ENCODE data around the gene TENT5D.
"Not testable (repeated sequence)": the region's sequence is repeated elsewhere in the genome, so short reads cannot be mapped to it uniquely, and the experiment has no call there.

The TENT5D gene

GRCh38 chrX:80431505-80431832, 11.2 kb downstream of the TENT5D start:
- Histone ChIP-seq H3K36me3 (ENCODE audit: low read length) (no peaks in the 10 kb centered on the region), H3K4me3 (ENCODE audit: insufficient read depth, low read length, poor library complexity, severe bottlenecking) (no peak overlapping the region)
- TF ChIP-seq EZH2phosphoT487 (conservative IDR thresholded peaks at IDR 0.05; ENCODE audit: low read length) (no peak), CTCF (IDR thresholded peaks at IDR 0.05; ENCODE audit: insufficient read depth, low read length, poor library complexity, severe bottlenecking) (no peak)

GRCh38 chrX:80432441-80432840, 12.2 kb downstream of the TENT5D start:
- Histone ChIP-seq H3K4me2 (ENCODE audit: low read depth, low read length, poor library complexity, severe bottlenecking) (no peak overlapping the region), H3K9me3 (ENCODE audit: insufficient read depth, low read length) (no peaks in the 10 kb centered on the region), H3K36me3 (ENCODE audit: low read length) (no peaks in the 10 kb centered on the region), H4K20me1 (ENCODE audit: low read depth, low read length) (no peaks in the 10 kb centered on the region), H3K9me2 (replicated peaks; ENCODE audit: insufficient read depth, low read length) (no peaks in the 10 kb centered on the region), H3K27ac (ENCODE audit: low read depth, low read length) (no peak overlapping the region), H3F3A (ENCODE audit: insufficient read depth) (no peaks in the 10 kb centered on the region), H2AFZ (ENCODE audit: low read depth, low read length, severe bottlenecking) (no peak overlapping the region), H3K79me2 (ENCODE audit: insufficient read depth, low read length) (no peaks in the 10 kb centered on the region), H3K9ac (ENCODE audit: low read length) (no peak overlapping the region), H3K4me3 (ENCODE audit: insufficient read depth, low read length, poor library complexity, severe bottlenecking) (no peak overlapping the region), H3K27me3 (ENCODE audit: low read length) (no peaks in the 10 kb centered on the region)
- no peak for TF ChIP-seq CTCF (IDR thresholded peaks at IDR 0.05; ENCODE audit: insufficient read depth, low read length, poor library complexity, severe bottlenecking)
- TF ChIP-seq EZH2phosphoT487 (conservative IDR thresholded peaks at IDR 0.05; ENCODE audit: low read length), result no peak

More at GRCh38 chrX:80431505-80431832, 11.2 kb downstream of the TENT5D start:
- Histone ChIP-seq H3K27ac (ENCODE audit: low read depth, low read length) (no peak overlapping the region), H4K20me1 (ENCODE audit: low read depth, low read length) (no peaks in the 10 kb centered on the region), H3K27me3 (ENCODE audit: low read length) (no peaks in the 10 kb centered on the region), H3K79me2 (ENCODE audit: insufficient read depth, low read length) (no peaks in the 10 kb centered on the region), H3K4me2 (ENCODE audit: low read depth, low read length, poor library complexity, severe bottlenecking) (no peak overlapping the region), H3F3A (ENCODE audit: insufficient read depth) (no peaks in the 10 kb centered on the region), H3K9ac (ENCODE audit: low read length) (no peak overlapping the region), H2AFZ (ENCODE audit: low read depth, low read length, severe bottlenecking) (no peak overlapping the region), H3K9me2 (replicated peaks; ENCODE audit: insufficient read depth, low read length) (no peaks in the 10 kb centered on the region), H3K9me3 (ENCODE audit: insufficient read depth, low read length) (no peaks in the 10 kb centered on the region)

- H3K27ac ChIP-seq (ENCODE audit: low read depth, low read length), result no peak overlapping the region
- H3K9ac ChIP-seq (ENCODE audit: low read length), result no peak overlapping the region
- no peaks in the 10 kb centered on the region for H3K36me3 ChIP-seq (ENCODE audit: low read length)
- no peak overlapping the region for H3K4me3 ChIP-seq (ENCODE audit: insufficient read depth, low read length, poor library complexity, severe bottlenecking)
- H3F3A ChIP-seq (ENCODE audit: insufficient read depth), result no peaks in the 10 kb centered on the region
- H2AFZ ChIP-seq (ENCODE audit: low read depth, low read length, severe bottlenecking), result no peak overlapping the region
- no peaks in the 10 kb centered on the region for H3K9me2 ChIP-seq (replicated peaks; ENCODE audit: insufficient read depth, low read length)
- H3K27me3 ChIP-seq (ENCODE audit: low read length), result no peaks in the 10 kb centered on the region
- no peak for TF ChIP-seq CTCF (IDR thresholded peaks at IDR 0.05; ENCODE audit: insufficient read depth, low read length, poor library complexity, severe bottlenecking)
- TF ChIP-seq EZH2phosphoT487 (conservative IDR thresholded peaks at IDR 0.05; ENCODE audit: low read length), result no peak
- no peaks in the 10 kb centered on the region for H3K79me2 ChIP-seq (ENCODE audit: insufficient read depth, low read length)
- H4K20me1 ChIP-seq (ENCODE audit: low read depth, low read length), result no peaks in the 10 kb centered on the region
- no peak overlapping the region for H3K4me2 ChIP-seq (ENCODE audit: low read depth, low read length, poor library complexity, severe bottlenecking)
- no peaks in the 10 kb centered on the region for H3K9me3 ChIP-seq (ENCODE audit: insufficient read depth, low read length)
Observed at GRCh38 chrX:80432863-80433262, 12.6 kb downstream of the TENT5D start.

GRCh38 chrX:80468166-80468565, 47.9 kb downstream of the TENT5D start:
- not testable (repeated sequence) for H3F3A ChIP-seq (ENCODE audit: insufficient read depth); H3K4me2 ChIP-seq (ENCODE audit: low read depth, low read length, poor library complexity, severe bottlenecking); H3K4me3 ChIP-seq (ENCODE audit: insufficient read depth, low read length, poor library complexity, severe bottlenecking); H3K9me2 ChIP-seq (replicated peaks; ENCODE audit: insufficient read depth, low read length); H3K9me3 ChIP-seq (ENCODE audit: insufficient read depth, low read length); H3K79me2 ChIP-seq (ENCODE audit: insufficient read depth, low read length); H3K36me3 ChIP-seq (ENCODE audit: low read length); H3K27me3 ChIP-seq (ENCODE audit: low read length); H2AFZ ChIP-seq (ENCODE audit: low read depth, low read length, severe bottlenecking); H3K27ac ChIP-seq (ENCODE audit: low read depth, low read length); H3K9ac ChIP-seq (ENCODE audit: low read length); H4K20me1 ChIP-seq (ENCODE audit: low read depth, low read length)

All from SU-DHL-6 (cell line).